Neutrophil (primary cell): ENCODE results near the gene PKIG.
"Not testable (repeated sequence)": the region's sequence is repeated elsewhere in the genome, so short reads cannot be mapped to it uniquely, and the experiment has no call there.

Experiments
- H3K27ac ChIP-seq: fragments of 200-600 bp; sonication (generic); 2 replicates; pipeline ENCODE4 v1.5.1; 2016; ENCODE audit warnings: mild to moderate bottlenecking, moderate library complexity
- H3K27me3 ChIP-seq: fragments of 200-600 bp; sonication (generic); 2 replicates; pipeline ENCODE4 v1.6.0; 2016; ENCODE audit warnings: mild to moderate bottlenecking
- H3K36me3 ChIP-seq: fragments of 200-600 bp; sonication (generic); 2 replicates; pipeline ENCODE4 v1.5.1; 2017
- H3K4me1 ChIP-seq, 2 experiments: fragments of 200-600 bp in 1 of 2; sonication (generic) in 1 of 2; 1 replicate in 1 of 2; 2 replicates in 1 of 2; pipeline versions ENCODE4 v1.5.1 to v1.6.1; 2013 to 2016; ENCODE audit warnings: low read depth in 1 of 2, low read length in 1 of 2, mild to moderate bottlenecking in 1 of 2, moderate library complexity in 1 of 2; ENCODE audit not compliant: control insufficient read depth in 1 of 2, insufficient read depth in 1 of 2
- H3K4me3 ChIP-seq, 2 experiments: fragments of 200-600 bp in 1 of 2; sonication (generic) in 1 of 2; 1 replicate in 1 of 2; 2 replicates in 1 of 2; pipeline ENCODE4 v1.5.1; 2013 to 2016; ENCODE audit warnings: low read depth in 1 of 2, low read length in 1 of 2, mild to moderate bottlenecking in 1 of 2, moderate library complexity in 1 of 2
- H3K9me3 ChIP-seq: fragments of 200-600 bp; sonication (generic); 2 replicates; pipeline ENCODE4 v1.5.1; 2016
- TF ChIP-seq, protein P1 (sequence below): fragments of 200-600 bp; sonication (generic); IDR thresholded peaks from 2 replicates; pipeline ENCODE4 v1.5.1; 2016; ENCODE audit warnings: antibody characterized with exemption

The PKIG gene

DNA sequence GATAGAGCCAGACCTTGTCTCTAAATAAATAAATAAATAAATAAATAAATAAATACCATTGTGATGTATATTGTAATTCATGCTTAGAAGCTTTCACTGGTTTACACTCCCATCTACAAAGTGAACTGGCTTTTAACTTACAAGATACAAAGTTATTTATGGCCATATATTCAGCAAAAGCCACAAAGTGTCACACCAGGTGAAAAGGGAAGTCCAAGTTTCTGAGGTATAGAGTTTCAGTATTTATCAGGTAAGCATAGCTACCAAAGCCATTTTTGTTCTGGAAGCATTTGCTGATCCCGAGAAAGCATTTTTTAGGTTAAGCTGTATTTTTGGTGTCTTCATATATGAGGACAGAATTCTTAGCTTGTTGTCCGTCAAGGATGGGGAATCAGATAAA, 22.1 kb upstream of the PKIG start:
- TF ChIP-seq, protein P1, sequence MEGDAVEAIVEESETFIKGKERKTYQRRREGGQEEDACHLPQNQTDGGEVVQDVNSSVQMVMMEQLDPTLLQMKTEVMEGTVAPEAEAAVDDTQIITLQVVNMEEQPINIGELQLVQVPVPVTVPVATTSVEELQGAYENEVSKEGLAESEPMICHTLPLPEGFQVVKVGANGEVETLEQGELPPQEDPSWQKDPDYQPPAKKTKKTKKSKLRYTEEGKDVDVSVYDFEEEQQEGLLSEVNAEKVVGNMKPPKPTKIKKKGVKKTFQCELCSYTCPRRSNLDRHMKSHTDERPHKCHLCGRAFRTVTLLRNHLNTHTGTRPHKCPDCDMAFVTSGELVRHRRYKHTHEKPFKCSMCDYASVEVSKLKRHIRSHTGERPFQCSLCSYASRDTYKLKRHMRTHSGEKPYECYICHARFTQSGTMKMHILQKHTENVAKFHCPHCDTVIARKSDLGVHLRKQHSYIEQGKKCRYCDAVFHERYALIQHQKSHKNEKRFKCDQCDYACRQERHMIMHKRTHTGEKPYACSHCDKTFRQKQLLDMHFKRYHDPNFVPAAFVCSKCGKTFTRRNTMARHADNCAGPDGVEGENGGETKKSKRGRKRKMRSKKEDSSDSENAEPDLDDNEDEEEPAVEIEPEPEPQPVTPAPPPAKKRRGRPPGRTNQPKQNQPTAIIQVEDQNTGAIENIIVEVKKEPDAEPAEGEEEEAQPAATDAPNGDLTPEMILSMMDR: no peak
- Histone ChIP-seq H3K4me1 (no peaks in the 10 kb centered on the region), H3K36me3 (no peaks in the 10 kb centered on the region)

DNA sequence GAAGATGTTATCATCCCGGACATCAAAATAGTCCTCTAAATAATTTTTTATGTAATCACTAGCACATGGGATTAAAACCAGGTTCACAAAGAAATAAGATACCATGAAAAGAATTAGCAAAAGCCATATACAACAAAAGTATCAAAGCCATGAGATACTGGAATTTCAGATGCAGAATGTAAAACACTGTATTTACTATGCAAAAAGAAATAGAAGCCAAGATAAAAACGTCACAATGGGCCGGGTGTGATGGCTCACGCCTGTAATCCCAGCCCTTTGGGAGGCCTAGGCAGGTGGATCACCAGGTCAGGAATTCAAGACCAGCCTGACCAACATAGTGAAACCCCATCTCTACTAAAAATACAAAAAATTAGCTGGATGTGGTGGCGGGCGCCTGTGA, 21.6 kb upstream of the PKIG start:
- not testable (repeated sequence) for H3K27ac ChIP-seq, H3K9me3 ChIP-seq, H3K36me3 ChIP-seq, H3K27me3 ChIP-seq, H3K4me1 ChIP-seq, H3K4me3 ChIP-seq

More for the DNA sequence above, 22.1 kb upstream of the PKIG start:
- Histone ChIP-seq H3K4me3 (no peak overlapping the region), H3K27me3 (no peaks in the 10 kb centered on the region), H3K27ac (no peak overlapping the region), H3K9me3 (no peaks in the 10 kb centered on the region)

DNA sequence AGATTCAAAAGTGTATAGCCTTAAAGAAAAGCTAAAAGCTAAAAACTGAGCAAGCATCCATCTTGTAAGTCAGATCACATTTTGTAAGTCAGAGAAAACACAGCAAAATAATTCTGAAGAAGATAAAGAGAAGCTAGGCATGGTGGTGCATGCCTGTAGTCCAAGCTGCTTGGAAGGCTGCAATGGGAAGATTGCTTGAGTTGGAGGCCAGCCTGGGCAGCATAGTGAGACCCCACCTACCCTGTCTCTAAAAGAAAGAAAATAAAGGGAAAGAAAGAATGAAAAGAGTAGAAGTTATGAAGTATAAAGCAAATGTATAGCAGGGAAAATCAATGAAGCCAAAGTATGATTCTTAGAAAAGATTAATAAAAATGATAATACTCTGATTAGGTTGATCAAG, 20.5 kb upstream of the PKIG start:
- no peak overlapping the region for H3K4me3 ChIP-seq
- no peaks in the 10 kb centered on the region for H3K27me3 ChIP-seq
- no peaks in the 10 kb centered on the region for H3K9me3 ChIP-seq
- H3K4me1 ChIP-seq: no peaks in the 10 kb centered on the region
- TF ChIP-seq, protein P1: no peak
- H3K36me3 ChIP-seq: no peaks in the 10 kb centered on the region
- no peak overlapping the region for H3K27ac ChIP-seq

DNA sequence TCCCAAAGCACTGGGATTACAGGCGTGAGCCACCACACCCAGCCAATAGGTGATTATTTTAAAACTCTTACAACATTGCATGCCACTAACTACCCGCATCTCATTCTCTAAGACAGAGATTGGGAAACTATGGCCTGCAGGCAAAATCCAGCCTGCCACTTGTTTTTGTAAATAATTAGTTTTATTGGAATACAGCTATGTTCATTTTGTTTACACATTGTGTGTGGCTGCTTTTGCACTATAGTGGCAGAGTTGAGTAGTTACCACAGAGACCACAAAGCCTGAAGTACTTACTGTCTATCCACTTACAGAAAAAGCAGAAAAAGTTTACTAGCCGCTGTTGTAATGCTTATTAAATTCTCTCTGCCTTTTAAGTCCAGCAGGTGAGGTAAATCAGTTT, 16.4 kb upstream of the PKIG start:
- Histone ChIP-seq H3K4me3 (no peak overlapping the region), H3K4me1 (no peaks in the 10 kb centered on the region), H3K27ac (no peak overlapping the region), H3K27me3 (no peaks in the 10 kb centered on the region), H3K9me3 (no peaks in the 10 kb centered on the region), H3K36me3 (no peaks in the 10 kb centered on the region)
- TF ChIP-seq, protein P1: no peak

DNA sequence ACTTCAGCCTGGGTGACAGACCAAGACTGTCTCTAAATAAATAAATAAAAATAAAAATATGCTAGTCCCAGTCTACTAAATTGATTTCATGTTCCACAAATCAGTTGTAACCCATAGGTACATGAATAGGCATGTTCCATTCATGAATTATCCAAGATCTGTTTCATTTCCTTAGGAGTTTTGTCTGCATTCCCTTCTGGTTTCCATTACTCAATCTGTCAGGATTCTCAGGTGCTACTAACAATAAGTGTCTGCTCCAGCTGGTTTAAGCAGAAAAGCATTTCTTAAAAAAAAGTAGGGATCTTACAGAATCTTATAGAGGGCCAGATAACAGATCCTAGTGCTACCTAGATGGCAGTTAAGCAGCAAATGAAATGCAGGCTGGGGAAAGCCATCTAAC, 15.6 kb upstream of the PKIG start:
- Histone ChIP-seq H3K27me3 (no peaks in the 10 kb centered on the region), H3K27ac (no peak overlapping the region), H3K36me3 (no peaks in the 10 kb centered on the region), H3K4me1 (no peaks in the 10 kb centered on the region), H3K9me3 (no peaks in the 10 kb centered on the region), H3K4me3 (no peak overlapping the region)
- TF ChIP-seq, protein P1: no peak

DNA sequence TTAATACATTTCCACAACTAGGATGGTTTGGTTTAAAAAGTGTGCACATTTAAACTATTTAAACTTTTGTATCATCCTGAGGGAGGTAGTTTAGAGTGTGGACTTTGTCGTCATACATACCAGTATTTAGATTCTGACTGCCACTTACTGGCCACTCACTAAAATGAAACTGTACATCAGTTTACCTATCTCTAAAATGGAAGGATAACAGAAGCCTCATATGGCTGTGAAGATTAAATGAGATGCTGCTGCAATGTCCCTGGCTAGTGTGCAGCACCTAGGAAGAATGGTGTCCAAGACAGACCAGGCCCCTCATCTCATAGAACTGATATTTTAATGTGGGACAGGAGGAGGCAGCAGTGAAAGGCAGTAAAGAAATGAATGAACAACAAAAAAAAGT, 12.0 kb upstream of the PKIG start:
- TF ChIP-seq, protein P1: no peak
- Histone ChIP-seq H3K4me1 (no peaks in the 10 kb centered on the region), H3K27ac (no peak overlapping the region), H3K27me3 (no peaks in the 10 kb centered on the region), H3K4me3 (no peak overlapping the region), H3K9me3 (no peaks in the 10 kb centered on the region), H3K36me3 (no peaks in the 10 kb centered on the region)
